A549 (cell line): ENCODE data around the gene LIN7A. TPM values are rescaled to one million over a fixed set of nuclear protein-coding genes. Genes with fewer than 3 reads are reported as not detected.

Source experiments
- ATAC-seq, 2 experiments: fragments of 200-7000 bp in 1 of 2; fragments of >200 bp in 1 of 2; cut with Nextera tagmentation in 1 of 2; cut with Tn5 transposase in 1 of 2; 3 replicates each; pipeline versions ENCODE4 v1.8.0 to v1.9.1; 2018 to 2020; ENCODE audit warnings: mild to moderate bottlenecking in 1 of 2, moderate library complexity in 1 of 2
- CTCF ChIA-PET: fragments of 300-600 bp; sonication (Branson Sonifier 250); formaldehyde crosslinking; extraction: SDS; loops from one replicate; lab custom pipeline; 2021; ENCODE audit warnings: antibody characterized with exemption, inconsistent platforms; lab: Yijun Ruan, JAX
- POLR2A ChIA-PET: fragments of 350-600 bp; formaldehyde crosslinking; extraction: SDS; loops from one replicate; lab custom pipeline; 2021; ENCODE audit warnings: antibody characterized with exemption, inconsistent platforms; lab: Yijun Ruan, JAX
- DNase-seq, 2 experiments: peaks; one replicate each; pipeline versions ENCODE4 v3.0.0 to v3.0.0-alpha.2; 2011 to 2016; ENCODE audit warnings: low read depth in 1 of 2, low spot score in 1 of 2
- FAIRE-seq: peaks from 2 replicates; lab custom pipeline; 2011; peaks lifted over from hg19 to GRCh38; lab: Jason Lieb, UNC
- H3K27ac ChIP-seq, 2 experiments: fragments of >200 bp; sonication (Bioruptor Twin); formaldehyde crosslinking; 3 replicates each; pipeline ENCODE4 v1.5.1; 2016 to 2017
- H3K4me1 ChIP-seq: fragments of >200 bp; sonication (Bioruptor Twin); formaldehyde crosslinking; 3 replicates; pipeline ENCODE4 v1.6.1; 2016
- H3K4me2 ChIP-seq: fragments of >200 bp; sonication (Bioruptor Twin); formaldehyde crosslinking; 3 replicates; pipeline ENCODE4 v1.6.1; 2016
- H3K4me3 ChIP-seq: fragments of >200 bp; sonication (Bioruptor Twin); formaldehyde crosslinking; 3 replicates; pipeline ENCODE4 v1.5.1; 2016
- H3K9me3 ChIP-seq: fragments of >200 bp; sonication (Bioruptor Twin); formaldehyde crosslinking; 3 replicates; pipeline ENCODE4 v1.6.1; 2016
- EHF ChIP-seq: fragments of 250-450 bp; sonication (Bioruptor Pico); IDR thresholded peaks from 2 replicates; pipeline ENCODE4 v1.5.0; 2020; ENCODE audit warnings: mild to moderate bottlenecking
- EHMT2 ChIP-seq: fragments of 200-600 bp; sonication (generic); IDR thresholded peaks from 2 replicates; pipeline ENCODE4 v1.6.1; 2016; ENCODE audit warnings: antibody characterized with exemption, low read depth, mild to moderate bottlenecking, moderate library complexity
- HES2 ChIP-seq: fragments of >200 bp; sonication (Bioruptor Twin); formaldehyde crosslinking; IDR thresholded peaks from 2 replicates; pipeline ENCODE4 v1.6.1; 2016
- HEYL ChIP-seq: fragments of 250-450 bp; sonication (Bioruptor Pico); IDR thresholded peaks from 2 replicates; pipeline ENCODE4 v1.8.0; 2021; ENCODE audit warnings: mild to moderate bottlenecking, moderate library complexity
- MAX ChIP-seq: IDR thresholded peaks from 2 replicates; pipeline ENCODE4 v1.6.1; 2012
- NPAS2 ChIP-seq: fragments of 250-450 bp; sonication (Bioruptor Pico); IDR thresholded peaks from 2 replicates; pipeline ENCODE4 v1.8.0; 2022; ENCODE audit warnings: mild to moderate bottlenecking, moderate library complexity, borderline replicate concordance
- PBX3 ChIP-seq: IDR thresholded peaks from 2 replicates; pipeline ENCODE4 v1.6.1; 2012
- POLR2AphosphoS2 ChIP-seq: conservative IDR thresholded peaks from 2 replicates; pipeline ENCODE4 v1.6.1; 2012; ENCODE audit warnings: low read length, improper control_type of control experiment, inconsistent platforms
- RARB ChIP-seq: fragments of 250-450 bp; sonication (Bioruptor Pico); IDR thresholded peaks from 2 replicates; pipeline ENCODE4 v1.8.0; 2021; ENCODE audit warnings: mild to moderate bottlenecking, moderate library complexity
- REST ChIP-seq: fragments of 200-600 bp; sonication (generic); IDR thresholded peaks from 2 replicates; pipeline ENCODE4 v1.6.1; 2016; ENCODE audit warnings: antibody characterized with exemption, mild to moderate bottlenecking, moderate library complexity
- SMC3 ChIP-seq: fragments of >200 bp; sonication (Bioruptor Twin); formaldehyde crosslinking; IDR thresholded peaks from 3 replicates; pipeline ENCODE4 v1.6.1; 2018; ENCODE audit warnings: inconsistent platforms
- USF2 ChIP-seq: fragments of 450-650 bp; IDR thresholded peaks from 2 replicates; pipeline ENCODE4 v1.6.1; 2014; ENCODE audit warnings: antibody characterized with exemption
- WGBS: methylation state at CpG from one replicate; pipeline ENCODE4 v1.1.6; 2017; ENCODE audit errors: missing lambda C conversion rate; 5-methylcytosine and 5-hydroxymethylcytosine counted together
- polyA minus RNA-seq: library from RNA; depleted of rRNA, polyadenylated mRNA; stranded (reverse); fragments of >200 nt; gene quantifications from 2 replicates; pipeline ENCODE4 v1.2.3, GENCODE V29; 2011; rRNA and poly(A)+ RNA removed
- polyA plus RNA-seq, 4 experiments: library from polyadenylated mRNA; depleted of rRNA in 3 of 4; stranded (reverse); fragments of >200 nt; fragmentation: RNase III in 1 of 4; extraction: RNeasy Plus Mini Kit Qiagen cat#74134 plus additional on column Dnase treatment in 1 of 4; gene quantifications; 2 replicates in 3 of 4; 3 replicates in 1 of 4; pipeline ENCODE4 v1.2.3, GENCODE V29; 2011 to 2017

The LIN7A gene
- polyA plus RNA-seq (2011; rRNA removed) = 2.6 and 3.2 TPM in 2 replicates
- polyA plus RNA-seq (2012; cell fraction: cytosol; rRNA removed) = 0.31 and 0.63 TPM in 2 replicates
- 0.17 and 0.48 TPM in 2 replicates for polyA plus RNA-seq (2012; cell fraction: nucleus; rRNA removed)
- 0.21 to 0.23 TPM (median 0.21 TPM) in 3 replicates for polyA plus RNA-seq (2017; fragmentation: RNase III; extraction: RNeasy Plus Mini Kit Qiagen cat#74134 plus additional on column Dnase treatment)
- polyA minus RNA-seq = 1.7 and 3.1 TPM in 2 replicates

GRCh38 chr12:80937391-80938238 lies at the start of gene LIN7A:
Gene LIN7A (minus strand): TSS chr12:80937934. CDS start chr12:80937722, 212 bp downstream.
- DNase-seq = peak; percentile 12 to 23
- 0 out of 3 replicates have a peak, but pooled peaks cover 5% of the 10 kb centered on the region for H3K4me1 ChIP-seq
- POLR2A ChIA-PET = no interaction called here
- FAIRE-seq = no peak
- CTCF ChIA-PET = interaction anchor here (1.8 kb wide), 1 partner anchor 9 kb away, joined by 4 read pairs; no protein-coding TSS in a partner anchor
- H3K9me3 ChIP-seq = no peaks in the 10 kb centered on the region
- no peak for TF ChIP-seq EHF
- TF ChIP-seq POLR2AphosphoS2 = no peak
- TF ChIP-seq PBX3 = no peak
- no peak for TF ChIP-seq REST
- TF ChIP-seq HES2 = no peak
- TF ChIP-seq SMC3 = no peak
- 0 out of 2 replicates have a peak, but pooled peaks have one; percentile 11 for TF ChIP-seq MAX
- H3K4me3 ChIP-seq = peak within 1 kb of the TSS; percentile 50
- peak within 1 kb of the TSS; percentile 80 for H3K4me2 ChIP-seq
- 6% methylated on average over 43 of the region's 47 CpGs for WGBS
- ATAC-seq = peak; percentile 57 to 63
- peak within 1 kb of the TSS; percentile 30 to 64; a peak in 4 of 6 replicates for H3K27ac ChIP-seq

GRCh38 chr12:80986224-80986623 lies 48.5 kb upstream of the LIN7A start:
- CTCF ChIA-PET = no interaction called here
- H3K27ac ChIP-seq = no peak overlapping the region
- FAIRE-seq = no peak

More at GRCh38 chr12:80986224-80986623, 48.5 kb upstream of the LIN7A start:
- Histone ChIP-seq H3K4me2 (no peak overlapping the region), H3K4me1 (no peaks in the 10 kb centered on the region), H3K4me3 (no peak overlapping the region)
- DNase-seq (no peak), ATAC-seq (no peak)
- 7% methylated on average over 1 of the region's 1 CpG for WGBS
- POLR2A ChIA-PET = no interaction called here
- TF ChIP-seq EHMT2 (no peak), USF2 (no peak), RARB (no peak), NPAS2 (CRISPR knock-in tag) (no peak), HEYL (CRISPR knock-in tag) (no peak), PBX3 (no peak)
- TF ChIP-seq, all 56 proteins: peak for 0
- no peaks in the 10 kb centered on the region for H3K9me3 ChIP-seq
